NCI-H187 (cell line): ENCODE results near the gene COL18A1.
"Not testable (repeated sequence)": the region's sequence is repeated elsewhere in the genome, so short reads cannot be mapped to it uniquely, and the experiment has no call there.

Source experiments
- DNase-seq, 2 experiments: peaks; one replicate each; lab custom pipeline; 2025; lab: John Stamatoyannopoulos, UW

COL18A1 gene

DNA sequence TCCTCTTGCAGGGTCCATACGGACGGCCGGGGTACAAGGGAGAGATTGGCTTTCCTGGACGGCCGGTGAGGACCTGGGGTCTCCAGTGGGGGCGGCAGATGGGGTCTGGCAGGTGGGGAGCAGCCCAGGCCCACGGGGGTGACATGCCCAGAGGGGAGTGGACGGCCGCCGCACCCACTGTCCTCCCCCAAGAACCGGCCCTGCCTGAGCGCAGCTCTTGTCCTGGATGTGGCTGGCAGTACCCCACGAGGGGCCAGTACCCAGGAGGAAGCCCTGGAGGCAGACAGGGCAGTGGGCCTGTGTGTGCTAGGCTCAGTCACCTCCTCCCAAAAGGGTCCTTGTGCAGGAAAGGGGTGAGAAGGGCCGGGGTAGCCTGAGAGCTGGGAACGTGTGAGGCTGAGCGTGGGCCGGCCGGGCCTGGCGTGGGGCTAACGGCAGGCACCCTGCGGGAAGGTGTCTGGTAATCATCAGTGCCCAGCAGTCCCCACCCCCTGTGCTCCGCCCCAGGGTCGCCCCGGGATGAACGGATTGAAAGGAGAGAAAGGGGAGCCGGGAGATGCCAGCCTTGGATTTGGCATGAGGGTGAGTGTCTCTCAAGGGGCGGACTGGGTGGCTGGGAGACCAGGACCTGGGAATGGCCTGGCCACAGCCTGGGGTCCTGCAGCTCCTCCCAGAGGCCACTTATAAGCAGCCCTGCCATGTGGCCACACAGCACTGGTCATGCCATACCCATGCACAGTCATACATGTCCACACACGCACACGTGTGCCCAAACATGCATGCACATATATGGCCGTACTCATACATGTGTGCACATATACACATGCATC, 90.1 kb downstream of the COL18A1 start:
- DNase-seq: no peak

DNA sequence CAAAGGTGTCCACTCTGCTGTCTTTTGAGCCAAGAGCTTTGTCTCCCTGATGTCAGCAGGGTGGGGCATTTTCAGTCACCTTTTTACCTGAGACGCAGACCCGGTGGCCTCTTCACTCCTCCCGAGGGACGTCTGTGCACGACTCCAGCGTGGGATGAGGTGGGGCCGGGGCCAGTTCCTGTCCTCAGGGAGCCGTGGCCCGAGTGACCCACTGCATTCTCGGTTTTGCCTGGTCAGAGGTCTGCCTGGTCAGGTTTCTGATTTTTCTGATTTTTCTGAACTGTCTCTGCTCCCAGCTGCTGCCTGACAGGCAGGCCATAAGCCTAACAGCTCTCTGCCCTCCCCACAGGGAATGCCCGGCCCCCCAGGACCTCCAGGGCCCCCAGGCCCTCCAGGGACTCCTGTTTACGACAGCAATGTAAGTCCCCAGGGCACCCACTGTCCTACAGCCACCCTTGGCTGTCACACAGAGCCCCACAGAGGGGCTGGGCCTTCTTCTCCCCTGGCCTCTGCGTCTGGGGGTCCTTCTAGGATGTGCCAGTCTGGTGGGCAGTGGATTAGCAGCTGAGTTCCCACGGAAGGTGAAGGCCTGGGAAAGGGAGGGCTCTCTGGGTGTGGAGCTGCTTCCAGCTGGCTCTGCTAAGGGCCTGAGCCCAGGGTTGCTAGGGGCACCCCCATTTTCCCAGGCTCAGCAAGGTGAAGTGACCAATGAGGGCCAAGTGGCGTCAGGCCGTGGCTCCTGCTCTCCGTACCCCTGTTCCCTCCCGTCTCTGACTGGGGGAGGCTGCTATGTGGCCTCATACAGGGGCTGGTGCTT, 91.4 kb downstream of the COL18A1 start:
- DNase-seq: no peak

- no peak for DNase-seq
These were observed 92.2 kb downstream of the COL18A1 start for GRCh38 chr21:45496968-45497845.

GRCh38 chr21:45497846-45498645, 93.1 kb downstream of the COL18A1 start:
- no peak for DNase-seq

- no peak for DNase-seq
These were observed 93.7 kb downstream of the COL18A1 start for GRCh38 chr21:45498646-45499000.

DNA sequence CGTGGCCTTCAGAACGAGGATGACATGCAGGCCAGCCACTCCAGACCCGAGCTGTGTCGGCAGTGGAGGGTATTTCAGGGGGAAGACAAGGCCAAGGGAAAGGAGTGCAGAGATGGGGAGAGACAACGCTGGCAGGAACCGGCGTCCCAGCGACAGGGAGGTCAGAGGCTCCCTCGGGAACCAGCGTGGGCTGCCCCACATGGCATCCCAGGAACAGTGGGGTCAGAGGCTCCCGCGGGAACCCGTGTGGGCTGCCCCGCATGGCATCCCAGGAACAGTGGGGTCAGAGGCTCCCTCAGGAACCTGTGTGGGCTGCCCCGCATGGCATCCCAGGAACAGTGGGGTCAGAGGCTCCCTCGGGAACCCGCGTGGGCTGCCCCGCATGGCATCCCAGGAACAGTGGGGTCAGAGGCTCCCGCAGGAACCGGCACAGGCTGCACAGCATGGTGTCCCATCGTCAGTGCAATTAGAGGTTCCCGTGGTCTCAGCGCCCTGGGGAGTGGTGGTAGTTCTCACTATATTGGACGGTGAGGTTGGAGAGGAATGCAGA, 94.3 kb downstream of the COL18A1 start:
- DNase-seq: no peak

- DNase-seq: no peak
These were observed 95.1 kb downstream of the COL18A1 start for GRCh38 chr21:45499970-45500577.

DNA sequence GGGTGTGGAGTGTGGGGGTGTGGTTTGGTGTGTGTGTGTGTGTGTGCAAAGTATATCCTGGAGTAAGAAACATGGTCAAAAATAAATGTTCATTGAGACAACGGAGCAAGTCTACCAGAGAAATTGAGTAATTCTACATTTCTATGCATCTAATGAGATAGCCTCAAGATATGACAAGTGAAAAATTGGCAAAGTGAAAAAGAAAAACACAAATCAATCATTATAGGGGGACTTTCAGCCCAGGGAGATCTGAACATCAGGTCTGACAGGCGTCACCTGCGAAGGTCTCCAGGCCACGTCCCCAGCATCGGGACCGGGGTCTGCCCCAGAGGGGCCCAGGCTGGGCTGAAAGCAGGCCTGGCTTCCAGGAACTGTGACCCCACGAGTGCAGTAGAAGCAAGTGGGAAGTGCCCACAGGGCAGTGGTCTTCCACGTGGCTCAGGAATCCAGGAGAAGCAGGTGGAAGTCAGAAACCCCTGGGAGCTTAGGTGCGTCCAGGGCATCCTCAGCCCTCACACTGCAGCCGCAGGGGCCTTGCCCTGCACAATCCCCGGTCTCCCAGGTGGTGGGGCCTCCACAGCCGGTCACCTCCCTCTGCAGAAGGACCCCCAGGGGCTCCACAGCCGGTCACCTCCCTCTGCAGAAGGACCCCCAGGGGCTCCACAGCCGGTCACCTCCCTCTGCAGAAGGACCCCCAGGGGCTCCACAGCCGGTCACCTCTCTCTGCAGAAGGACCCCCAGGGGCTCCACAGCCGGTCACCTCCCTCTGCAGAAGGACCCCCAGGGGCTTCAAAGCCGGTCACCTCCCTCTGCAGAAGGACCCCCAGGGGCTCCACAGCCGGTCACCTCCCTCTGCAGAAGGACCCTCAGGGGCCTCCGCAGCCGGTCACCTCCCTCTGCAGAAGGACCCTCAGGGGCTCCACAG, 96.4 kb downstream of the COL18A1 start:
- DNase-seq: not testable (repeated sequence)

DNA sequence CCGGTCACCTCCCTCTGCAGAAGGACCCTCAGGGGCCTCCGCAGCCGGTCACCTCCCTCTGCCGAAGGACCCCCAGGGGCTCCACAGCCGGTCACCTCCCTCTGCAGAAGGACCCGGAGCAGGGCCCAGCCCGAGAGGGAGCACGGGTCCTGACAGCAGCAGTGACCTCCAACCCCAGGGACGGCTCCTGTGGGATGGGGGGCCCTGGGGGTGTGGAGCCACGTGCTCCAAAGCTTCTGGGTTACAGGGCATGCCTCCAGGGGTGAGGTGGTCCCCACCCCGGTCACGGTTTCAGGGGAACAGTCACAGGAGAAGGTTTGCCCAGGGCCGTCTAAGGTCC, 97.0 kb downstream of the COL18A1 start:
- DNase-seq: no peak

- no peak for DNase-seq
These were observed 97.6 kb downstream of the COL18A1 start for GRCh38 chr21:45502600-45502999.

DNA sequence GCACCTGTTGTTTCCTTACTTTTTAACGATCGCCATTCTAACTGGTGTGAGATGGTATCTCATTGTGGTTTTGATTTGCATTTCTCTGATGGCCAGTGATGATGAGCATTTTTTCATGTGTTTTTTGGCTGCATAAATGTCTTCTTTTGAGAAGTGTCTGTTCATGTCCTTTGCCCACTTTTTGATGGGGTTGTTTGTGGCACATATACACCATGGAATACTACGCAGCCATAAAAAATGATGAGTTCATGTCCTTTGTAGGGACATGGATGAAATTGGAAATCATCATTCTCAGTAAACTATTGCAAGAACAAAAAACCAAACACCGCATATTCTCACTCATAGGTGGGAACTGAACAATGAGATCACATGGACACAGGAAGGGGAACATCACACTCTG, 98.3 kb downstream of the COL18A1 start:
- DNase-seq: not testable (repeated sequence)

DNA sequence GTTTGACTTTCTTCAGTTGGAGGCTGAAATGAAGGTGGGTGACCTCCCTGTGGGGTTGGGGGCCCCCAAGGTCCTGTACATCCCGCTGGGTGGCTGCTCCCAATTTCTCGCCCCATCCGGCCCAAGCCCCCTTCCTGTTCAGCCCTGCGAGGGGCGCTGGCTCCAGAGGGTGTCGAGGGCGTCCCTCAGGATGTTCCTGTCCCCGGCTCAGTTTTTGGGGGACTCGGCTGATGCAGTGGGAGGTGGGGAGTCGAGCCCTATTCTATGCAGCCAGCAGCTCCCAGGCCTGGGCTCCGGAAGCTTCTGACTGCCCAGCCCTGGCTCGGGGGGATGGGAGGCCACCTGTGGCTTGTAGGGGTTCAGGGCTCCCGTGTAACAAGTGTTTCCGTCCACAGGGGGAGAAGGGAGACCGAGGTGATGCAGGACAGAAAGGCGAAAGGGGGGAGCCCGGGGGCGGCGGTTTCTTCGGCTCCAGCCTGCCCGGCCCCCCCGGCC, 99.1 kb downstream of the COL18A1 start:
- DNase-seq: no peak

GRCh38 chr21:45504516-45505415, 99.8 kb downstream of the COL18A1 start:
- no peak for DNase-seq

DNA sequence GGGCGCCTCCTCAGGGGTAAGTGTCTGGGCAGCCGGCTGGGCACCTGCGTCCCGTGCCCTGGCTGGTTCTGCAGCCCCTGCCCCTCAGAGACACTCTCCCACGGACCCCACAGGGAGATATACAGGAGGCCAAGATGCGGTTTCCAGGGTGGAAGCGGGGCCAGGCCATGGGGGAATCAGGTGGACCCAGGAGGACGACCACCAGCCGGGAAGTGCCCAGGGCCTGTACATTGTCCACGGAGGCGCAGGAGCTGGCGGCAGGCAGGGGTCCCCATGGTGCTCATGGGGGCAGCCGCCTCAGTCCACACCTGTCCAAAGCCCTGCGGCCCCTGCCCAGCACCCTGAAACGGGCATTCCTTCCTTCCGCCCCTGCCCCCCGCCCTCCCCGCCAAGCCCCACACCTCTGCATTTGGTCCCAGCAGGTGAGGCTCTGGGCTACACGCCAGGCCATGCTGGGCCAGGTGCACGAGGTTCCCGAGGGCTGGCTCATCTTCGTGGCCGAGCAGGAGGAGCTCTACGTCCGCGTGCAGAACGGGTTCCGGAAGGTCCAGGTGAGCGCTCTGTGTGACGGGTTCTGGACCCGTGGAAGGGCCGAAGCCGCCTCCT, 100.6 kb downstream of the COL18A1 start:
- no peak for DNase-seq

GRCh38 chr21:45506241-45506817, 101.4 kb downstream of the COL18A1 start:
- no peak for DNase-seq

GRCh38 chr21:45506836-45507522, 102.0 kb downstream of the COL18A1 start:
- DNase-seq: no peak

GRCh38 chr21:45507523-45507875, 102.5 kb downstream of the COL18A1 start:
- no peak for DNase-seq
